GM18861 (cell line): ENCODE results near the gene TYW1B.
"Not testable (repeated sequence)": the region's sequence is repeated elsewhere in the genome, so short reads cannot be mapped to it uniquely, and the experiment has no call there.

Experiments
- ATAC-seq: cut with Tn5 transposase; IDR thresholded peaks from one replicate; pipeline ENCODE4 v1.9.1; 2021; ENCODE audit not compliant: unreplicated experiment

TYW1B gene

GRCh38 chr7:72580142-72580770 is 247.7 kb downstream of the TYW1B start:
- ATAC-seq = not testable (repeated sequence)

DNA sequence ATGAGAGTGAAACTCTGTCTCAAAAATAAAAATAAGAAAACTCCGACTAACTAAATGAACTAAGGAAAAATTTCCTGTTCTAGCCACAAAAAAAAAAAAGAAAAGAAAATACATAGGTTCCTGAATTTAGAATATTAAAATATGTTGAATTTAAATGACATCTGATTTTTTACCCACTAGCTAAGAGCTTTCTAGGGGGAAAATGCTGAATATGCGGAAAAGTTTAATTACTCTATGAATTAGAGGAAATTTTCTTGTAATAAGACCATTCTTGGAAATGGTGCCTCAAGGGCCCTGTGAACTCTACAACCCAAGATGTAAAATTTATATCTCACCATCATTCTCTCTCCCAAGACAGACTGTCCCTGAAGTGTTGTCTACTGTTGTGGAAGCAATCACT is 250.9 kb downstream of the TYW1B start:
- ATAC-seq = no peak

DNA sequence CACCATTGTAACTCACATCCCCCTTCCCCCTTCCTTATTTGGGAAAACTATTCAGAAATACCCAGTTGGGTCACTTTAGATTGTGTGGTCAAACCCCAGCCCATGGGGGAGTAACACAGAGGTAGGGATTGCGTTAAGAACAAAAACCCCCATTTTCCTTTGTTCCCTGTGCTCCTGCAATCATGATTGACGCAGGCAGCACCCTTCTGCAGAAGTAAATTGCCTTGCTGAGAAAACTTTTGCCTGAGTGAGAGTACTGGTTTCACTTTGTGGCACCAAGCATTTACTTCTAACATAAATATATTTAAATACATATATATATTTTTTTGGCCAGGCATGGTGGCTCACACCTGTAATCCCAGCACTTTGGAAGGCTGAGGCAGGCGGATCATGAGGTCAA is 266.0 kb downstream of the TYW1B start:
- not testable (repeated sequence) for ATAC-seq

DNA sequence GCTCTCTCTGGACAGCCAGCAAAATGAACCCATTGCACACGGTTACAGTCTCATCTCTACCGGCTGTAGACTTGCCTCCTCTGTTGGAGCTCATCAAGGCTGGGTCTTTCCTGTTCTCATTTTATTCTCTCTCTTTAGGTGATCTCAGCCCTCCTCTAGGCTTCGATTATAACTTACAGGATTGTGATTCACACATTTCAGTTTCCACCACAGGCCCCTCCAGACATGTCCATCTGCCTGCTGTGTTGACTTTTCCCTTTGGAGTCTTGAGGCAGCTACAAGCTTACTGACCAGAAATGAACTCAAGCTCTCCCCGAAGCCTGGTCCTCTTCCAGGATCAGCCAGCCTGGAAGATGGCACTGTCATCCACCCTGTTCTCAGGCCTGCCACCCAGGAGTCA is 268.5 kb downstream of the TYW1B start:
- ATAC-seq = not testable (repeated sequence)

DNA sequence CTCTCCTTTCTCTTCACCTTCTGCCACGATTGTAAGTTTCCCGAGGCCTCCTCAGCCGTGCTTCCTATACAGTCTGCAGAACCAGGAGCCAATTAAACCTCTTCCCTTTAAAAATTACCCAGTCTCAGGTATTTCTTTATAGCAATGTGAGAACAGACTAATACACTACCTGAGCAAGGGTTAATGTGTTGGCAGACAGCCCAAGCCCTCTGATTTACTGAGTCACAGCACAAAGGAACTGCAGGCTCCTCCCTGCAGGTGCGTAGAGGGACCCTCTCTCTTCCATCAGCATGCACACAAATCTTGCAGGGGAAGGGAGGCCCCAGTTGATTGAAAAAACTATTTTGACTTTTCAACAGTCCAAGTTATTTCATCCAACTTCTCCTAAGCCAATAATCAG is 271.3 kb downstream of the TYW1B start:
- ATAC-seq = not testable (repeated sequence)

GRCh38 chr7:72555238-72555637 is 272.8 kb downstream of the TYW1B start:
- not testable (repeated sequence) for ATAC-seq

DNA sequence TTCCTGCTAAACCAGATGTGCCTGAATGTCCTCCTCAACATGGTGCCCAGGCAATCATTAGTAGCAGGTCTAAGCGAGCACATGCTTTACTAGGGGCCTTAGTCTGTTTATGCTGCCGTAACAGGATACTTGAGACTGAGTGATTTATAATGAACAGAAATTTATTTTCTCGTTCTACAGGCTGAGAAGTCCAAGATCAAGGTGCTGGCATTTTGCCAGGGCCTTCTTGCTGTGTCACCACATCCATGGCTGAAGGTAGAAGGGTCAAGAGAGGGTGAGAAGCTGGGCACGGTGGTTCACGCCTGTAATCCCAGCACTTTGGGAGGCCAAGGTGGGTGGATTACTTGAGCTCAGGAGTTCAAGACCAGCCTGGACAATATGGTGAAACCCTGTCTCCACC is 273.6 kb downstream of the TYW1B start:
- ATAC-seq = not testable (repeated sequence)

- not testable (repeated sequence) for ATAC-seq
Measured at GRCh38 chr7:72550454-72550853, 277.5 kb downstream of the TYW1B start.

GRCh38 chr7:72546586-72547237 is 281.3 kb downstream of the TYW1B start:
- ATAC-seq = not testable (repeated sequence)

DNA sequence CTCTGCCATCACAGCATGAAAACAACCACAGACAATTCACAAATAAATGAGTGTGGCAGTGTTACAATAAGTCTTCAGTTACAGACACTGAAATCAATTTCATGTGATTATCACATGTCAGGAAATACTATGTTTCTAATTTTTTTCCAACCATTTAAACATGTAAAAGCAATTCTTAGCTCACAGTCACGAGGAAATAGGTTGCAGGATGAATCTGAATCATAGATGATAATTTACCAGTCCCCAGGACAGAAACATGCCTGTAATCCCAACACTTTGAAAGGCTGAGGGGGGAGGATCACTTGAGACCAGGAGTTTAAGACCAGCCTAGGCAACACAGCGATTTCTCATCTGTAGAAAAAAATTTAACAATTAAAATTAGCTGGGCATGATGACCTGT is 283.5 kb downstream of the TYW1B start:
- not testable (repeated sequence) for ATAC-seq

GRCh38 chr7:72540923-72541322 is 287.1 kb downstream of the TYW1B start:
- no peak for ATAC-seq

DNA sequence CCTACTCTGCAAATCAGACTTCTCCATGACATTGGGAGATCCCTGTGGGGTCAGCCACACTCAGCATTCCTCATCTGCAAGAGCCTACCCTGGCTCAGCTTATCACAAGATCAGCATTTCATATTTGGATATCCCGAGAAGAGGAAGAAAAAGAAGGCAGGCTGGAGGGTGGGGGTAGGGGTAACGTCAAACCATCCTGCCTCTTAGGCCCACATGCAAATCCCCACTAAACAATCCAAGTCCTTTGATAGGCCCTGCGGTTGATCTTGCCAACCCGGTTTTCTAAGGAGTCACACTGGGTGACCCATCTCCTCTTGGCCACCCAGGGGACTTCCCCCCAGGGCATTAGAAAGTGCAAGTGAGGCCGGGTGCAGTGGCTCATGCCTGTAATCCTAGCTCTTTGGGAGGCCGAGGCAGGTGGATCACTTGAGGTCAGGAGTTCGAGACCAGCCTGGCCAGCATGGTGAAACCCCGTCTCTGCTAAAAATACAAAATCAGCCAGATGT is 287.8 kb downstream of the TYW1B start:
- ATAC-seq = no peak

DNA sequence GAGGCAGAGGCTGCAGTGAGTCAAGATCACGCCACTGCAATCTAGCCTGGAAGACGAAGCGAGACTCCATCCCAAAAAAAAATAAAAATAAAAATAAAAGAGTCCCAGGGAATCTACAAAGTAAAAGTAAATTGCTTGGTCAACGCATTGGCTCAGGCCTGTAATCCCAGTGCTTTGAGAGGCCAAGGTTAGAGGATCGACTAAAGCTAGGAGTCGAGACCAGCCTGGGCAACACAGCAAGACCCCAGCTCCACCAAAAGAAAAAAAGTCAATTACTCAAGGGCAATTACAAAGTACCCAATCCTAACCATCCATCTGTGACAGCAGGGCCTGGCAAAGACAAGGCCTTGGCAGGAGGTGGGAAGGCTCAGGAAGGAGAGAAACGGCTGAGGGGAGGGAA is 288.3 kb downstream of the TYW1B start:
- no peak for ATAC-seq

DNA sequence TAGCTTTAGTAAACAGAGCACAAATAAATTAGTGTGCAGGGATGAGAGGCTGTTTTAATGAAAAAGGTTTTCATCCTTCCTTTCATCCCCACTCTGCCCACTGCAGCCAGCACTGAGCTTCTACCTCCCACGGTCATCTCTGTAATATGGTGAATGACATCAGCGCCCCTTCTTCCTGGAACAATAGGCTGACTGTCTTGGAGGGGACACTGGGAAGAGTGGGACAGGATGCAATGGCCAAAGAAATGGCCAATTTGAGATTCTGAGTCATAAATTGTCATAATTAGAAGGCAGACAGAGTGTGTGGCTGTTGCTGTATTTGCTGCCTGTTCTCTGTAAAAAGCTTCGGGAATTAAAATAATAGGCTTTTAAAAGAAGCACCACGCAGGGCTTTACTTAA is 289.1 kb downstream of the TYW1B start:
- no peak for ATAC-seq

DNA sequence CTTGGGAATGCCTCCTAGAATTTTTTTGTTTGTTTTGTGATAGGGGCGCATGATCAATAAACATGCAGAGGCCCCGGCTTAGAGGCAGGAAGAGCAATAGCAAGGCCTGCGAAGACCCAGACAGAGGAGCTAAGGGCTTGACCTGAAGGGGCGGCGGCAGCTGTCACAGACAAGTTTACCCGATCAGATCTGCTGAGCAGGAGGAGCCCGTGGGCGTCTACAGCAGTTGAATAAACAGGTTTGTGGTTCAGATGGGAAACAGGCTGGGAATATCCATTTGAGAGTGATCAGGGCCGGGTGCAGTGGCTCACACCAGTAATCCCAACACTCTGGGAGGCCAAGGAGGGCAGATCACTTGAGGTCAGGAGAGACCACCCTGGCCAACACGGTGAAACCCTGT is 289.9 kb downstream of the TYW1B start:
- ATAC-seq = no peak

DNA sequence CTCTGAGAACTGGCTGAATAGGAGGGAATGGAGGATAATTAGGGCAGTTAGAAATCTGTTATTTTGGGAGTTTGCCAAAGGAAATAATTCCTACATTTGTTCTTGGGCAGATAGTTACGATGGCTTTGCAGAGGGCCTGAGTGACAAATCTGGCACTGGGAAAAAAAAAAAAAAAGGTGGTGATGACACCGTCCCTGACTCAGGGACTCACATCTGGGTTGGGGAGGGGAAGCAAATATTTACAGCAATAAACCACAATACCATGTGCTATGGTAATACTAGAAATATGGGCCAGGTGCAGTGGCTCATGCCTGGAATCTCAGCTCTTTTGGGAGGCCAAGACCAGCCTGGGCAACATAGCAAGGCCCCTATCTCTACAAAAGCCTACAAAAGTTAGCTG is 292.0 kb downstream of the TYW1B start:
- not testable (repeated sequence) for ATAC-seq

GRCh38 chr7:72531048-72531447 is 297.0 kb downstream of the TYW1B start:
- ATAC-seq = not testable (repeated sequence)
